Spleen (tissue), 7 donors: Measurements from ENCODE around the gene DDX55.

Experiments
- POLR2A ChIP-seq, 3 donors: fragments of 450-650 bp; IDR thresholded peaks; one replicate each; pipeline ENCODE4 v1.5.1; 2017; ENCODE audit warnings: antibody characterized with exemption in 3 of 3, mild to moderate bottlenecking in 1 of 3
- POLR2AphosphoS5 ChIP-seq, 3 donors: sonication (generic); formaldehyde crosslinking; IDR thresholded peaks; one replicate each; pipeline ENCODE4 v1.5.1; 2017; ENCODE audit warnings: antibody characterized with exemption in 3 of 3
- TF ChIP-seq, protein P1 (sequence below), 11 experiments: fragments of 200-600 bp in 7 of 11; fragments of 450-650 bp in 4 of 11; sonication (generic) in 4 of 11; IDR thresholded peaks in 8 of 11; conservative IDR thresholded peaks in 3 of 11; 1 replicate in 7 of 11; 2 replicates in 4 of 11; pipeline versions ENCODE4 v1.4.0 to v1.8.0; 2016 to 2021; ENCODE audit warnings: antibody characterized with exemption in 11 of 11, inconsistent platforms in 4 of 11, mild to moderate bottlenecking in 1 of 11
- donor health status: DM: no; HTN: no; CAD: no; lungs with moderate emphysema.
- donor health status: DM: no; HTN: no; CAD: no.
- donor health status: DM: no; HTN: no; CAD: no.

DNA sequence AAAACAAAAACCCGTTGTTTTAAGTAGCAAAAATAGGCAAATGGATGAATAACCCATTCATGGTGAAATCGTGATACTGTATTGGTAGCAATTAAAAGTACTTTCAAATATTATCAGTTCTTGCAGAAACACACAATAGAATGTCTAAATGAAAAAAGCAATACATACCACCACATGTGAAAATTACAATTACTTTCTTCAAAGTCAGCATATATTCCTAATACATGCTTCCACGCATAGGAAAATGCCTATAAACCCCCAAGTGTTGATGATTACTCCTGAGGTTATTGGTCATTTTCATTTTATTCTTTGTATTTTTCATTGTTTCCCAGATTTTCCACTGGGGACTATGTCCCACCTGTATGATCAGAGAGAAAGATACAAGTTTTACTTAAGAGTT, 15.2 kb downstream of the DDX55 start:
- TF ChIP-seq POLR2A (IDR thresholded peaks at IDR 0.05) (no peak), POLR2AphosphoS5 (IDR thresholded peaks at IDR 0.05) (no peak)
- TF ChIP-seq, protein P1, sequence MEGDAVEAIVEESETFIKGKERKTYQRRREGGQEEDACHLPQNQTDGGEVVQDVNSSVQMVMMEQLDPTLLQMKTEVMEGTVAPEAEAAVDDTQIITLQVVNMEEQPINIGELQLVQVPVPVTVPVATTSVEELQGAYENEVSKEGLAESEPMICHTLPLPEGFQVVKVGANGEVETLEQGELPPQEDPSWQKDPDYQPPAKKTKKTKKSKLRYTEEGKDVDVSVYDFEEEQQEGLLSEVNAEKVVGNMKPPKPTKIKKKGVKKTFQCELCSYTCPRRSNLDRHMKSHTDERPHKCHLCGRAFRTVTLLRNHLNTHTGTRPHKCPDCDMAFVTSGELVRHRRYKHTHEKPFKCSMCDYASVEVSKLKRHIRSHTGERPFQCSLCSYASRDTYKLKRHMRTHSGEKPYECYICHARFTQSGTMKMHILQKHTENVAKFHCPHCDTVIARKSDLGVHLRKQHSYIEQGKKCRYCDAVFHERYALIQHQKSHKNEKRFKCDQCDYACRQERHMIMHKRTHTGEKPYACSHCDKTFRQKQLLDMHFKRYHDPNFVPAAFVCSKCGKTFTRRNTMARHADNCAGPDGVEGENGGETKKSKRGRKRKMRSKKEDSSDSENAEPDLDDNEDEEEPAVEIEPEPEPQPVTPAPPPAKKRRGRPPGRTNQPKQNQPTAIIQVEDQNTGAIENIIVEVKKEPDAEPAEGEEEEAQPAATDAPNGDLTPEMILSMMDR (IDR thresholded peaks at IDR 0.05 in 8 of 11, conservative IDR thresholded peaks at IDR 0.05 in 3 of 11) = no peak
